Neural cell (in vitro differentiated cells): ENCODE data around the gene KCTD10.

Experiments used
- EP300 ChIP-seq: fragments of 450-650 bp; conservative IDR thresholded peaks from 2 replicates; pipeline ENCODE4 v1.6.1; 2014; ENCODE audit warnings: antibody characterized with exemption, mild to moderate bottlenecking, moderate library complexity; ENCODE audit not compliant: poor library complexity, severe bottlenecking
- EZH2 ChIP-seq: fragments of 200-600, 300-800 bp; shearing (Covaris generic), sonication (generic); IDR thresholded peaks from 2 replicates; pipeline ENCODE4 v1.6.1; 2014; ENCODE audit warnings: antibody characterized with exemption, low read length, borderline replicate concordance, mild to moderate bottlenecking; ENCODE audit not compliant: insufficient read depth, poor library complexity, severe bottlenecking
- MXI1 ChIP-seq: fragments of 450-650 bp; conservative IDR thresholded peaks from 2 replicates; pipeline ENCODE4 v1.6.1; 2014; ENCODE audit warnings: antibody characterized with exemption, mild to moderate bottlenecking; ENCODE audit not compliant: poor library complexity, severe bottlenecking
- POLR2AphosphoS5 ChIP-seq: IDR thresholded peaks from 2 replicates; pipeline ENCODE4 v1.6.1; 2012
- RAD21 ChIP-seq: fragments of 450-650 bp; conservative IDR thresholded peaks from 2 replicates; pipeline ENCODE4 v1.6.1; 2014; ENCODE audit warnings: antibody characterized with exemption, mild to moderate bottlenecking, moderate library complexity
- REST ChIP-seq: IDR thresholded peaks from 2 replicates; pipeline ENCODE4 v1.6.1; 2012; ENCODE audit warnings: borderline replicate concordance
- TAF1 ChIP-seq: IDR thresholded peaks from 2 replicates; pipeline ENCODE4 v1.6.1; 2012; ENCODE audit warnings: low read depth
- TF ChIP-seq, protein P1 (sequence below): fragments of 450-650 bp; IDR thresholded peaks from 2 replicates; pipeline ENCODE4 v1.5.1; 2014; ENCODE audit warnings: antibody characterized with exemption, mild to moderate bottlenecking, moderate library complexity; ENCODE audit not compliant: poor library complexity, severe bottlenecking

DNA sequence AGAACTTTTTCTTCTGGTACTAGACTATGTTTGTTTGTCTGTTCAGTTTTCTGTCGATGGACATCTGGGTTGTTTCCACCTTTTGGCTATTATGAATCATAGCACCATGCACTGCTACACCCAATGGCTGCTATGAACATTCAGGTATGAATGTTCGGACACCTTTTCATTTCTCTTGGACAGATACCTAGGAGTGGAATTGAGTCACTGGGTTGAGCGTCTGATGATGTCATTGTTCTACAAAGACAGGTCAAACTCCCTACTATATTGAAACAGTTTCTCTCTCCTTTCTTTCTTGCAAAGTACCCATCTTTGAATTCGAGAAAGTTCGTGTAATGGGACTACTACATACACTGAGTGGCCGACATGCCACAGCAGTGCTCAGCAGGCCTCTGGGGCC is 44.7 kb downstream of the KCTD10 start:
- TF ChIP-seq, protein P1, sequence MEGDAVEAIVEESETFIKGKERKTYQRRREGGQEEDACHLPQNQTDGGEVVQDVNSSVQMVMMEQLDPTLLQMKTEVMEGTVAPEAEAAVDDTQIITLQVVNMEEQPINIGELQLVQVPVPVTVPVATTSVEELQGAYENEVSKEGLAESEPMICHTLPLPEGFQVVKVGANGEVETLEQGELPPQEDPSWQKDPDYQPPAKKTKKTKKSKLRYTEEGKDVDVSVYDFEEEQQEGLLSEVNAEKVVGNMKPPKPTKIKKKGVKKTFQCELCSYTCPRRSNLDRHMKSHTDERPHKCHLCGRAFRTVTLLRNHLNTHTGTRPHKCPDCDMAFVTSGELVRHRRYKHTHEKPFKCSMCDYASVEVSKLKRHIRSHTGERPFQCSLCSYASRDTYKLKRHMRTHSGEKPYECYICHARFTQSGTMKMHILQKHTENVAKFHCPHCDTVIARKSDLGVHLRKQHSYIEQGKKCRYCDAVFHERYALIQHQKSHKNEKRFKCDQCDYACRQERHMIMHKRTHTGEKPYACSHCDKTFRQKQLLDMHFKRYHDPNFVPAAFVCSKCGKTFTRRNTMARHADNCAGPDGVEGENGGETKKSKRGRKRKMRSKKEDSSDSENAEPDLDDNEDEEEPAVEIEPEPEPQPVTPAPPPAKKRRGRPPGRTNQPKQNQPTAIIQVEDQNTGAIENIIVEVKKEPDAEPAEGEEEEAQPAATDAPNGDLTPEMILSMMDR = no peak
- TF ChIP-seq EZH2 = no peak
- TF ChIP-seq RAD21 = no peak
- no peak for TF ChIP-seq POLR2AphosphoS5
- TF ChIP-seq MXI1 = no peak
- TF ChIP-seq TAF1 = no peak
- no peak for TF ChIP-seq REST
- TF ChIP-seq EP300 = no peak
